Central memory CD4-positive, alpha-beta T cell (primary cell): ENCODE results near the gene KIF13A.
"Not testable (repeated sequence)": the region's sequence is repeated elsewhere in the genome, so short reads cannot be mapped to it uniquely, and the experiment has no call there.

ENCODE experiments used
- DNase-seq: peaks from one replicate; pipeline ENCODE4 v3.0.0; 2022

The KIF13A gene

DNA sequence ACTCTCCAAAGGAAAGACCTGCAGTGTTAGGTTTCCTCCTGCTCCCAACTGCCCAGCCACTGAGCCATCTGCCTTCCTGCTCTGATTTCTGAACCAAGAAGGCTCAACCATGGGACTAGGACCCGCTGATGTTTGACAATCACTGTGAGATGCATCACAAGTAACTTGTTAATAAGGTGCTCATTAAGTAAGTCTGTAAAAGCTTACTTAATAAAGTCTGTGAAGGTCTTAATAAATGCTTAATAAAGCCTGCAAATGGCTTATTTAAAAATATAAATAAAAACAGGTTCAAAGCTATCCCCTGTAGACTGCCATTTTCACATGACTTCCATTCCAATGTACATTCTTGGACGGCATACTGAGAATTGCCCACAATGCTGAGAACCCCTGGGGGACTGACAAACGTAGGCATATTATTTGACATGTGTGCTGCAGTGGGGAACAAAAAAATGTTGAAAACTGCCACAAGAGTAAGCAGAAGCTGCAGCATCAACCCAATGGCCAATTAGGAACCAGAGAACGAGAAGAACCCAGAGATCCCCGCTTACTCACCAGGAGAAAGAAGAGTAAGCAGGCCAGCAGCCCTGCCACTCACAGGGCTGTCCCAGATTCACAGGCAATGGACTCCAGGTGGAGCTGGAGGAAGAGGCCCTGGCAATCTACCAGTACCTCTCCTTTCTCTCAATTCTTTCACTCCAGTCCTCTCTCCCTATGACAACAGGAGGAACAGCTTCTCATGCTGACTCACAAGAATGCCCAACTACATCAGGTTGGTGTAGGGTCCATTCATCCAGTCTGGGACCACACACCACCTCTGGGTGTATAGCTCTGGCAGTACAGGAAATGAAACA, 19.5 kb downstream of the KIF13A start:
- DNase-seq, result no peak

DNA sequence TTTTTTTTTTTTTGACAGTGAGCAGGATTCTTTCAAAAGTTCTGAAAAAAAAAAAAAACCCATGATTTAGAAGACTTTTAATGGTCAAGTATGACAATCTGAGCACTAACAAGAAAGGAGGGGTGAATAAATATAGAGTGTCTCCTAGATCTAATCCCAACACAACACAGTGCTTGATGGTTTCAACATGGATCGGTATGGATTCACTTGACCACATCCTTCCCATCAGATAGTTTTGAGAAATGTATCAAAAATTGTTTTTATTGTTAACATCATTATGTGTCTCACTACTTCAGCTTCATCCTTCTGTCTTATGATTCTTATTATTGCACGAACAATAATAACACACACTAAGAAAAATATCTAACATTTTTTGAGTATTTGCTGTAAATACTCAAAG, 21.0 kb downstream of the KIF13A start:
- no peak for DNase-seq

DNA sequence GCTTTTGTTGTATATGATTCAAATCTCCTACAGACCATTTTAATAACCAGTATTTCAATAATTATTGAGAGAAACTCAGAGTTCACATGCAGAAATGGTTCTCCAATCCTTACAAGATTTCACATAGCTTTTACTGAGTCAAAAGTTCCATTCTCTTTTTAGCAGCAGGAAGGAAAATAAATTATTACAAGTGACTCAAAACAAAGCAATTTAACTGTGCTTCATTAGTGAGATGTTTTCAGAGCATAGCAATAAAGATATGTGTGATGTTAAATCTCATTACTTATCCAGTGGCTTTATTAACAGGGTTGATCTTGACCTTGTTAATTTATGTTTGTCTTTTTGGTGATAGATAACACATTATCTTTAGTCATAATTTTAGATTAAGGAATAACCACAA, 22.0 kb downstream of the KIF13A start:
- no peak for DNase-seq

DNA sequence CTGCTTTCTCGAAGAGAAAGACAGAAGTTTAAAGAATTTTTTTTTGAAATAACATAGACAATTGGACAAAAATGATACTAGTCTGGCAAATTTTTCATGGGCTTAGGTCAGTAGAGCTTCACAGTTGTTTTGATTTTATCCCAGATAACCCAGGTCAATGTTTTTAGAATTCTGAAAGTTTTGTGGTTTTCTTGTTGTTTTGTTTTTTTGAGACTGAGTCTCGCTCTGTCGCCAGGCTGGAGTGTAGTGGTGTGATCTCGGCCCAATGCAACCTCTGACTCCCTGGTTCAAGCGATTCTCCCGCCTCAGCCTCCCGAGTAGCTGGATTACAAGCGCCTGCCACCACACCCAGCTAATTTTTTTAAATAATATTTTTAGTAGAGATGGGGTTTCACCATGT, 22.8 kb downstream of the KIF13A start:
- DNase-seq, result no peak

DNA sequence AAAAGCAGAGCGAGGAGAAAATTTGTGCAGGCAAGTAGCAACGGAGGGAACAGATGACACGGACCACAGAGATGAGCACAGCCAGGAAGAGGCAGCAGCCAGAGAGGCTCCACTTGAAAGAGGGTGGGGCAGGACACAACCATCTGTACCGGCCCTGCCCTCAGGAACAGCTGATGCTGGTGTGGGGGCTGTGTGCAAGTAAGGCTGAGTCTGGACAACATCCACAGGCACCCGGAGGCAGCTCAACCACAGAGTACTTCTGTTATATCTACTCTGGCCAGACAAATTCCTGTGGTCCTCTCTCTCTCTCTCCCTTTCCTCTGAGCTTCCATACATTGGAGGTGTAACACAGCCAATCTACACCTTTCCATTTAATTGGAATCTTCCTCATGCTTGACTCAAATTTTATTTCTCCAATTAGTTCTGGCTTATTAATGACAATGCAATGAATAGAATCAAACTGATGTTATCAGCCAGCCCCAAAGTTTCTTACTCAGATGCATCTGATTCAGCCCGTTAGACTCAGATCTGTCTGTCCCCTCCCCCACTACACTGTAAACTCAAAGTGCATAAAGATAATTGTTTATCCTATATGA, 24.9 kb downstream of the KIF13A start:
- DNase-seq, result no peak

DNA sequence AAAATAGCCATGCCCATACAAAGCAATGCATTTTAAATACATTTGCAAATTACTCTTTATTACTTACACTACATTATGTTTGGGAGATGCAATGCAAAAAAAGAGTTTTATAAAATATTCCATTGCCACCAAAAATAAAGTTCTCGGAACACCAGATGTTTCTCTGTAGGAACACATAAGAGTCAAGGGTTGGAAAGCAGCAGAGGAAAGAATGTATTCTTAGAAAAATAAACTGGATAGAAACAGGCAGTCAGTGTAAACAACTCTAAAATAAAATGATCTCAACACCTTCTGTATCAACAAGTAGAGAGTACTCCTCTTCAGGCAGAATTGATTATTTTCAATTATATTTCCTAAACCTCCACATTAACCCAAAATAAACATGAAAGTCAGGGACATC, 28.1 kb downstream of the KIF13A start:
- DNase-seq, result no peak

DNA sequence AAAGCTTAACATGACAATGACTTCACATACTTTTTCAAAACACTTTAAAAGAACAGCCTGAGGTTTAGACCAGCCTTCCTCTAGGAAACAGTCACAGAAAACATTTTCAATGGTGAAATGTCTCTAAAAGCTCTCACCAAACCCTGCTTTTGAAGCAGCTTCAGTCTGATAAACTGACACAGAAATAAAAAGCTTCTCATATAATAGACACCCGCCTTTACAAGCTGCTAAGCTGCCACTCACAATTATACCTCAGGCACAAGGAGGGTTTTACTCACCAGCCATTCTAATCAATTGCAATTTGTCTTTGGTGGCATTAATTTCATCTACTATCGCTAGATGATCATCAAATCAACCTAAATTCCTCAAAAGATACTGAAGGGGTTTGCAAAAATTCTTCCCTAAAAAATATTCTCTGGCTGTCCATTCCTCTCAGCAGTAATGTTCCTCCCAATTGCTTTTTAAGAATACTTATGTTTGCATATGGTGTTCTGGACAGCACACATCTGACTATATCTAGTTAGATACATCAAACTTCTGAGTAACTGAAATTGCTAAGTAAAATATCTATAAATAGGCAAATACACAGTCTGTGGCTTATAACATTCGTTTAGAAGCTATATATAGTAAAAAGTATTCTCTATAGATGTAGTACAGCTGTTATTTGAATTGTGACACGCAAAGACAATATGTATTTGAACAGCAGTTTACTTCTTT, 29.4 kb downstream of the KIF13A start:
- no peak for DNase-seq

DNA sequence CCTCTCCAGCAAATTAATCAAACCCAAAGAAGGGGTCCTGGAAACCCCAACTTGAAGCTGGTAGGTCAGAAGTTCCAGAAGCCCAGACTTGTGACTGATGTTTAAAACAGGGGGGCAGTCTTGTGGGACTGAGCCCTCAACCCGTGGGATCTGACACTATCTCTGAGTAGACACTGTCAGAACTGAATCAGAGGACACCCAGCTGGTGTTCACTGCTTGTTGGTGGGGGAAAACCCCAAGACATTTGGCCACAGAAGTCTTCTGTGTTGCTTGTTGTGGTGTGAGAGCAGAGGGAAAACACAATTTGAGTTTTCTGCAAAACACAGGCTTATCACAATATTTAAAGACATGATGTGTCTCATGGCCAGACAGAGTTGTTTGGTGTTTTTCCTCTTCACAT, 29.9 kb downstream of the KIF13A start:
- no peak for DNase-seq

DNA sequence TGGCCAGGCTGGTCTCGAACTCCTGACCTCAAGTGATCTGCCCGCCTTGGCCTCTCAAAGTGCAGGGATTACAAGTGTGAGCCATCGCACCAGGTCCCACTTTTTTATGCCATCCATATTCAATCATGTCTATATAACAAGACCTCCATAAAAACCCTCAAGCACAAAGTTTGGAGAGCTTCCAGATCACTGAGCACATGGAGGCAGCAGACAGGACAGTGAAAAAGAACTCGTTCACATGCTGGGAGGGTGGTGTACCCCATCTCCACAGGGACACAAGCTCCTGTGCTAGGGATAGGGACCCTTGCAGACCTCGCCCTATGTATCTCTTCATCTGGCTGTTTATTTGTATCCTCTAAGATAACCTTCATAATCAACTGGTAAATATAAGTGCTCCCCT, 30.3 kb downstream of the KIF13A start:
- no peak for DNase-seq

DNA sequence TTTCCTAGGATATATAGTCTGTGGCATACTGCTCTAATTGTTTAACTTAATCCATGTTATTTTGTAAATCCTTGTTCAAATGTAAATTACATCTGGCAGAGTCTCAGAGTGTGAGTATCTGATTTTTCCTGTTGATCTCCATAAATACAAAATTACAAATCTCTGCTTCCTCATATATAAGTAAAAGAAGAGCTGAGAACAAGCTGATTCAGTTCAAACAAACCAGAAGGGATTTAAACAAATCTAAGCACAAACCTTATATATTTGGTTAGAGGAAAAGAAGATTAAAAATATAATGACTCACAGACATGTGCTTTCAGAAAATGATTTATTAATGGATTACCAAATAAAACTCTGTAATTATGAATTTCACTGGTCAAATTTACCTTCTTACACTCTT, 37.3 kb downstream of the KIF13A start:
- no peak for DNase-seq

DNA sequence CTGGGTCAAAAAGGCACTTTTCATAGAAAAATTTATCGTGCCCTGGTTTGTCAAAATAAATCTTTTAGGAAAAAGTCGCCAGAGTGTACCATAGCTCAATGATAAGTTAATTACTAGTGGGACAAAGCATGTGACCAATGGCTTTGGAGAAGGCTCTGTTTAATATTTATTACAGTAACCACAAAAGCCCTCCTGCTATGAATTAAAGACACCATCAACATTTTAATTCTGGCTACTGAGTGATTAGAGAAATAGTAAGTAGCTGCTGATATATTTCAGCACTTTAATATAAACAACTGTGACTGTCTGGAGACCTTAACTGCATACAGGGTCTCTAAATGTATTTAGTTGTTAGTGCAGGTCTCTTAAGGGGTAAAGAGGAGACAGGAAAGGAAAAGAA, 38.3 kb downstream of the KIF13A start:
- DNase-seq, result no peak

DNA sequence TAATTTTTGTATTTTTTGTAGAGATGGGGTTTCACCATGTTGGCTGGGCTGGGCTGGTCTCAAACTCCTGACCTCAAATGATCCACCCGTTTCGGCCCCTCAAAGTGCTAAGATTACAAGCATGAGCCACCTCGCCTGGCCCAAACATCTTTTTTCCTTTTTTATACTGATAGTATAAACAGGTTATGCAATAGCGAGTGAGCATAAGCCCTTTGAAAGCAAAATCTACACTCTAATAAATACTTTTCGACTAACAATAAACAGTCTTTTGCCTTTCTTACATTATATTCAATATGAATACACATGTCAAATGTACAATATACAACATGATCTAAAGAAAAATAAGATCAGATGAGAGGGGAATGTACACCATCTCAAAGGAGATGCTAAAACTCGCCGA, 38.7 kb downstream of the KIF13A start:
- DNase-seq, result no peak

DNA sequence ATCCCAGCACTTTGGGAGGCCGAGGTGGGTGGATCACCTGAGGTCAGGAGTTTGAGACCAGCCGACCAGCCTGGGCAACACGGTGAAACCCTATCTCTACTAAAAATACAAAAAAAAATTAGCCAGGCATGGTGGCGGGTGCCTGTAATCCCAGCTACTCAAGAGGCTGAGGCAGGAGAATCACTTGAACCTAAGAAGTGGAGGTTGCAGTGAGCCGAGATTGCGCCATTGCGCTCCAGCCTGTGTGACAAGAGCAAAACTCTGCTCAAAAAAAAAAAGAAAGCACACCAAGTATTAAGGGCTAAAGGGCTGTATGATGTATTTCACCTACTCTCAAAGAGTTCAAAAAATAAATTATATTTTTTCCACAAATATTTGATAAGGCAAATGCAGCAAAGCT, 39.9 kb downstream of the KIF13A start:
- not testable (repeated sequence) for DNase-seq

DNA sequence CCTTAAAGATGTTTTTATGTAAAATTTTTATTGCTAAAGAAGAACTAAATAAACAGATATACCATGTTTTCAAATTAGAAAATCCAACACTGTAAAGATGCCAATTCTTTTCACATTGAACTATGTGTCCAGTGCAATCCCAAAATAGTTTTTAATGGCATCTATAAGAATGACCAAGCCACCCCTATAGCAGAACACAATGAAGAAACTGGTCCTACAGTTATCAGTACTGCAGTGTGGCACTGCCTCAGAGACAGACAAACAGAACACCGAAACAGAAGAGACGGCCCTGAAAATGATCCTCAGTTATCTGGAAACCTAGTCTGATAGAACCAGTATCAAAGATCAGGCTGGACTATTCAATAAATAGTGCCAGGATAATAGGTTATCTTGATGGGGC, 41.9 kb downstream of the KIF13A start:
- no peak for DNase-seq

DNA sequence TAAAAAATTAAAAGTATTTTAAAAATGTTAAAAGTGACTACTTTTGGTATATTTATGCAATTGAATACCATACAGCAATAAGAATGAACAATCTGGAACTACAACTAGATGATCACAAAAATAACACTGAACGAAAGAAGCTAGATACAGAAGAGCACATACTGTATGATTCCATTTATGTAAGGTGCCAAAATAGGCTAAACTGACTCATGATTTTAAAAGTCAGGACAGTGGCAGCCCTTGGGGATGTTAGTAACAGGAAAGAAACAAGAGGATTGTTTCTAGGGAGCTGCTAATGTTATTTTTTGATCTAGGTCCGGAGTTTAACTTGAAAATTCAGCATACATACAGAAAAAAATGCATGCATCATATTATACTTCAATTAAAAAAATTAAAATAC, 42.3 kb downstream of the KIF13A start:
- no peak for DNase-seq

DNA sequence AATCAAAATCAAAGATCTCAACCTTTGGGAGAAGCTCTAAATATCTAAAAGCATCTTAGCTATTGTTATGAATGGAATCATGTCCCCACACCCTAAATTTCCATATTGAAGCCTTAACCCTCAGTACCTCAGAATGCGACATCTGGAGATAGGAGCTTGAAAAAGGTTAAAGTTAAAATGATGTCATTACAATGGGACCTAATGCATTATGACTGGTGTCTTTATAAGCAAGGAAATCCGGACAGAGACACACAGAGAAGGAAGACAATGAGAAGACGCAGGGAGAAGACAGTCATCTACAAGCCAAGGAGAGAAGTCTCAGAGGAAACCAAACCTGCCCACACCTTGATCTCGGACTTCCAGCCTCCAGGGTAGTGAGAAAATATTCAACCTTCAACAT, 46.1 kb downstream of the KIF13A start:
- no peak for DNase-seq

DNA sequence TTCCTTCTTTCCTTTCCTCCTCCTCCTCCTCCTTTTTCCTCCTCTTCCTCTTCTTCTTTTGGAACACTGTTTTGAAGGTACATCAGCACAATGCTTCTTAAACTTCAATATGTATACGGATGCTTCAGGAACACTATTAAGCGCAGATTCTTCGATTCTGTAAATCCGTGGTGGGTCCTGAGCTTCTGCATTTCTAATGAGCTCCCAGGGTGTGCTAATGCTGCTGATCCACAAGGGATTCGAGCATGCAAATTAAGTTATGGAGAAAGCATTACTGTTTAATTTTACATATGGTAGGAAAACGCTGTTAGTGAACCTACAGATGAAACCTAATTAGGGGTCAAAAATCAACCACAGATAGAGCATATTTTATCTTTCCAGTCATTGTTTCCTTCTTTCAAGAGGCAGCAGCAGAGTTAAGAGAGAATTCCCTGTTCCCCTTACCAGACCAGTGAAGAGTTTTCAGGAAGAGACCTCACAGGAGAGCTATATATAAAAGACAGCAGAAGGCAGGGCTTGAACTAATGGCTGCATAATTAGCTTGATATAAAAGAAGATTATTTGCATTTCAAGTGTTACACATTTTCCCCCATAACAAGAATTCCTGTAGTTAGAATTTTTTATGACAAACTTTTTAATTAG, 47.2 kb downstream of the KIF13A start:
- no peak for DNase-seq

DNA sequence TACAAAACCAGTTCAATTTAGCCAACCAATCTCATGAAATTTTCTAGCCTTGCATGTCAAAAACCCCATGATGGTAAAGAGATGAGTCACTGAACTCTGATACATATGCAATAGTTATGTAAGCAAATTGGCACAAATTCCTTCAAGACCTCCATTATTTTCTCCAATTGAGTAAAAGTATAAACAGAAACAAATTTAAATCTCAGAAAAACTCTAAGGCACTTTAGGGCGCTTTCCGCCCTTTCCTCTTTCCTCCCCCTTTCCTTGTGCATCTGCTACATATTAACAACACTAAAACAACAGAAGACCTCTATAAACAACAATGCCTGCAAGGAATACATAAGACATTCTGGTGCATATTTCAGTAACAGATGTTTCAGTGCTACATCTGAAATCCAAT, 48.5 kb downstream of the KIF13A start:
- DNase-seq, result no peak

DNA sequence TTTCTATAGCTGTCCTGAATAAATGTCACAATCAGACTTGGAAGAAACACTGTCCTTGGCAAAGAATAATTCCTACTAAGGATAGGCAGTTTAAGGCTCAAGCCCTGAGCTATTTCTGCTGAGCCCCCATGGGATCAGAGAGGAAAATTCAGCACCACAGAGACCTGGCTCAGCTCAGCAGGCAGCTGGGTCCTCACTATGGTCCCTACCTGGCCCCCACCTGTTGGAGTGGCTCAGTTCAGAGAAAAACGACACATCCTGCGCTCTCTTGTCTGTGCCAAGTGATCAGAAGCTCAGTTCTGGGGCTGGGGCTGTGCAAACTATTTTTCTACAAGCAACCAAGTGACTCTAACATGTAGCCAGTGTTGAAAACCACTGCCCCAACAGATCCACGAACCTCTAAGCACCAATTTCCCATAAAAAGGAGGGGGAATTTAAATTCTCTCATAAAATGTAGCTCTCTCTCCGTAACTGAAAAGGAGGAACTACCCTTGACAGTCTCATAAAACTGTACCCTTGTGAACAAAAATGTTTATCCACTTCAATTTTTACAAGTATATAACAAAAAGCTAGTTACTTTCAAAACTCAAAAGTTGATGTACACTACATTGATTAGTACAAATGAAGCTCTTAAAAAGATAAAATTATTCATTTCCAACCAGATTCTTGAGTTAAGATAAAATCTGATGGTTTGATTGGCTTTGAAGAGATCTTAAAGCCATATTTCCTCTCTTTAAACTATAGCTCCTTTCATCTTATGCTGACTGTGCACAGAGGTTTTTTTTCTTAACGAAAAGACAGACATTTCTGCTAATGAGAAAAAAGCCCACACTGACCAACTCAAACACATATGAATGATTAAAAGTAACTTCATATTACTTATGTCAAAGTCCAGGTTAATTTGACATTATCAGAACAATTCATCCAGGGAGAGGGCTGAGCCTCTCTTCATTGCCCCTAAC, 52.0 kb downstream of the KIF13A start:
- DNase-seq, result no peak

DNA sequence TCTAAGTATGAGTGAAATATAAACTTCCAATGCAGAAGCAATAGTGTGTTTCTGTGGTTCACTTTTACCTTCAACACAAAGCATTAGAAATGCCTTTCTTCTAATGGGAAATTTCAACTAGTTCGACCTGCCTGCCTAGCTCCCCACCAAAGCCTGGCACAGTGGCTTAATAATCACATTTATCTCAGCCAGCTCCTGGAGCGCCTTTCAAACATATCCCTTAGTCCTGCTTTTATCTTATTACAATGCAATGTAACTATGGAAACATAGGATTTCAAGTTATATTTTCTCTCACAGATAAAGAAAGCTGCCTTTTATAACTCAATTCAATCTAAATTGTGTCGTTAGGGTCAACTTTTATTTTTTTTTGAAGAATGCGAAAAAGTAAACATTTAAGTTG, 53.7 kb downstream of the KIF13A start:
- DNase-seq, result no peak

DNA sequence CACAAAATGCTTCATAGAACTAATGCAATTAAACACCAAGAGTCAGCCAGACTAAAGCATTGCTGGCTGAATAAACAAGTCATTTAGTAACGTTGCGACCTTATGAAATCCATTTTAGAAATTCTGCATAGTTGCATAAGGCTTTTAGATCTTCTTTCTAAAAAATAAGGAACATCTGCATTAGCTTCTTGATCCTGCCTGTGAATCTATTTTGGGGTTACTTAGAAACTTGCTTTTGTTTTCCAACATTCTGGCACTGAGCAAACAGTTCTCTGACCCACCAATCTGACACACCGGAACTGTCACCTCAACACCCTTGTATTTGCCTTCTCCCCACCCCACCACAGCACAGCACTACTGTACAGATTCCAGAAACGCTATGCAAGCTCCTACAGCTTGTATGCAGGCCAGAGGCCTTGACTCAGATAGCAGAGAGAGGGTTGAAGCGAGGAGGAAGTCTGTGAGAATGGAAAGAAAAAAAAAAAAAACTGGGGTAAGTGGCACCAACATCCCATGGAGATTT, 55.0 kb downstream of the KIF13A start:
- no peak for DNase-seq

DNA sequence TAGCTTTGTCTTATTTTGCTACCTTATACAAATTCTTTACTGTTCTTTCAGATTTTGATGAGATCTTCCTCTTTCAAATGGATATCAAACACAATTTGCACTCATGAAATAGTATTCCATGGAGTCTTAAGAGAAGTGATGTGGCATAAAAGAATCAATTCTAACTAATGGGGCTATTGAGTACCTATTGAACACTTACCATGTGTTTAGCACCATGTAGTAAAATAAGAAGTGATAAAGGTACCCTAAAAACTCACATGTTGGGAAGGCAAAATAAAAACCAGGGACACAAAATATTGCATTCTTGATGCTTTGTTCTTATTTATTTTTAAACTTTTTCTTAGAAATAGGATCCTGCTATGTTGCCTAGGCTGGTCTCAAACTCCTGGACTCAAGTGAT, 56.2 kb downstream of the KIF13A start:
- no peak for DNase-seq
